Heart right ventricle (tissue), 16 donors: ENCODE measurements around the gene FUNDC2. TPM values are rescaled to one million over a fixed set of nuclear protein-coding genes. Genes with fewer than 3 reads are reported as not detected.

Experiments
- ATAC-seq, 8 donors: fragments of 200-7000 bp; cut with Tn5 transposase; one replicate each; pipeline ENCODE4 v1.9.1; 2020; ENCODE audit warnings: mild to moderate bottlenecking in 8 of 8, moderate library complexity in 8 of 8, moderate number of reproducible peaks in 1 of 8
- DNase-seq, 2 donors: peaks; one replicate each; pipeline ENCODE4 v3.0.0-alpha.2; 2020
- H3K27ac ChIP-seq, 10 donors: fragments of 200-600 bp; sonication (generic) in 2 of 10; one replicate each; pipeline versions ENCODE4 v1.5.0 to v1.8.0; 2020 to 2022; ENCODE audit warnings: mild to moderate bottlenecking in 3 of 10
- H3K27me3 ChIP-seq, 7 donors: fragments of 200-600 bp; one replicate each; pipeline ENCODE4 v1.8.0; 2021 to 2022; ENCODE audit warnings: mild to moderate bottlenecking in 2 of 7
- H3K36me3 ChIP-seq, 9 donors: fragments of 200-600 bp; sonication (generic) in 1 of 9; one replicate each; pipeline versions ENCODE4 v1.5.0 to v1.8.0; 2020 to 2022; ENCODE audit warnings: mild to moderate bottlenecking in 2 of 9
- H3K4me1 ChIP-seq, 9 donors: fragments of 200-600 bp; sonication (generic) in 1 of 9; one replicate each; pipeline versions ENCODE4 v1.5.0 to v1.8.0; 2020 to 2022; ENCODE audit warnings: mild to moderate bottlenecking in 4 of 9
- H3K4me3 ChIP-seq, 10 donors: fragments of 200-600 bp; sonication (generic) in 2 of 10; one replicate each; pipeline versions ENCODE4 v1.5.0 to v1.8.0; 2020 to 2022; ENCODE audit warnings: mild to moderate bottlenecking in 7 of 10, moderate library complexity in 2 of 10
- H3K9me3 ChIP-seq, 11 donors: fragments of 200-600 bp in 10 of 11; sonication (generic) in 2 of 11; one replicate each; pipeline versions ENCODE4 v1.5.0 to v1.8.0; 2013 to 2022; ENCODE audit warnings: mild to moderate bottlenecking in 2 of 11, control low read depth in 1 of 11, moderate library complexity in 1 of 11
- WGBS, 2 donors: extraction: QIAGEN DNeasy Blood & Tissue Kit; methylation state at CpG; one replicate each; pipeline ENCODE4 v1.1.7; 2013; ENCODE audit warnings: inconsistent platforms in 1 of 2; 5-methylcytosine and 5-hydroxymethylcytosine counted together
- intact Hi-C, 10 donors: fragments of 100-400 bp; cut with DNase I; formaldehyde crosslinking; loops; one replicate each; pipeline versions ENCODE4 v1.11.1 to v1.14.2; 2022
- polyA plus RNA-seq, 2 donors: library from polyadenylated mRNA; stranded (reverse); fragments of 200-250 nt; gene quantifications; one replicate each; pipeline ENCODE4 v1.2.3, GENCODE V29; 2013
- total RNA-seq, 10 donors: library from RNA; stranded (reverse); fragmentation: NEBNext Ultra II Directional in 3 of 10; extraction: Animal tissue kit (Norgen Biotek cat#: 25700) in 3 of 10; gene quantifications; one replicate each; pipeline versions ENCODE4 v1.2.1 to v1.2.4, GENCODE V29; 2021 to 2023
- TF ChIP-seq, protein P1 (sequence below), 9 donors: fragments of 200-600 bp; sonication (generic) in 2 of 9; IDR thresholded peaks; one replicate each; pipeline versions ENCODE4 v1.5.0 to v1.8.0; 2021 to 2022; ENCODE audit warnings: antibody characterized with exemption in 9 of 9, mild to moderate bottlenecking in 5 of 9, moderate library complexity in 1 of 9
- donor health status: Arrhythmogenic right ventricular cardiomyopathy.
- donor health status: ischemic (EF 13 %, LVEDD 7.1; RV severe dilation, severe dysfunction).
- donor health status: healthy with polysubstance abuse.
- donor health status: DM: no; HTN: yes; CAD: no.
- donor health status: DM: no; HTN: no; CAD: no.
- donor health status: ischemic (EF 25% LVEDD 6.9; RV normal size, moderate dysfunction).
- donor health status: ischemic (EF 25% LVEDD 5.7; RV mildly dilated, moderate dysfunction).
- donor health status: healthy.
- donor health status: DM: yes; HTN: yes; CAD: no.
- donor health status: Ischemic cardiomyopathy.
- donor health status: ischemic (EF 35%, LVEDD 5.7; RV mildly dilated, moderate dysfunction).
- donor health status: nonischemic (EF 11% LVEDD 7.7; RV severe dilation, severe dysfunction).
- donor health status: DM: yes; HTN: yes; CAD: no.
- donor health status: PGD.
- donor health status: ischemic (EF 29% LVEDD 5.4; RV normal size, mild dysfunction).
- donor health status: nonischemic (EF 23%, LVEDD 6.1; RV moderate dilation, normal function).

FUNDC2 gene
- total and polyA plus RNA-seq, 12 donors: 234 to 530 (median 312) TPM

DNA sequence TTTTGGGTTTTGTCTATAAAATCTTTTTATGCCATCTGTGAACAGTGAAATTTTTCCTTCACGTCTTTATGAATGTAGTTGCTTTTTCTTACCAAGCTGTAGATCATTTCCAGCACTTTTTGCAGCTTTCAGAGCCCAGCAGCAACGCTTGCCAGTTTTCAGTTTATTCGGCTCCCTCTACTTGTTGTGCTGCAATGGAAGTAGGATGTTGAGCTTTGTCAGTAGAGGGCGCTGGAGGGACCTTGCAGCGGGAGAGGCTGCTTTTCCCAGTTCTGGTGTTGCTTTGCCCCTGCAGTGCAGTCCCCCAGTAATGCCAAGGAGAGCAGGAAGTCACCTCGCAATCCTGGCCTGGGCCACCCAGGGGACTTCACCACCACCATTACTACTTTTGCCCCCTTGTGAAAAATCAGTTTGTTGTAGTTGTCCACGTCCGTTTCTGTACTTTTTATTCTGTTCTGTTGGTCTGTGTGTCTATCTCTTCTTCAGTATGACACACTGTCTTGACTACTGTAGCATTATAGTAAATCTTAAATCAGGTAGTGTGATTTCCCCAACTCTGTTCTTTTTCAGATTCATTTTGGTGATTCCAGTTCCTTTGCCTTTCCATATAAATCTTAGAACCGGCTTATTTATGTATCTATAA is 22.5 kb downstream of the FUNDC2 start:
- Histone ChIP-seq H3K9me3 (no peaks in the 10 kb centered on the region), H3K4me1 (peaks cover 0 to 30% (median 5%) of the 10 kb centered on the region in 9 donors), H3K4me3 (no peak overlapping the region), H3K27ac (peak overlapping the region in 1 of 10 donors; percentile 31), H3K36me3 (peaks cover 0 to 52% (median 0%) of the 10 kb centered on the region in 9 donors), H3K27me3 (peaks cover 0 to 4% (median 0%) of the 10 kb centered on the region in 7 donors)
- DNase-seq (peak in 1 of 2 donors; percentile 46), ATAC-seq (peak; percentile 25 to 69 (median 60))
- TF ChIP-seq, protein P1, sequence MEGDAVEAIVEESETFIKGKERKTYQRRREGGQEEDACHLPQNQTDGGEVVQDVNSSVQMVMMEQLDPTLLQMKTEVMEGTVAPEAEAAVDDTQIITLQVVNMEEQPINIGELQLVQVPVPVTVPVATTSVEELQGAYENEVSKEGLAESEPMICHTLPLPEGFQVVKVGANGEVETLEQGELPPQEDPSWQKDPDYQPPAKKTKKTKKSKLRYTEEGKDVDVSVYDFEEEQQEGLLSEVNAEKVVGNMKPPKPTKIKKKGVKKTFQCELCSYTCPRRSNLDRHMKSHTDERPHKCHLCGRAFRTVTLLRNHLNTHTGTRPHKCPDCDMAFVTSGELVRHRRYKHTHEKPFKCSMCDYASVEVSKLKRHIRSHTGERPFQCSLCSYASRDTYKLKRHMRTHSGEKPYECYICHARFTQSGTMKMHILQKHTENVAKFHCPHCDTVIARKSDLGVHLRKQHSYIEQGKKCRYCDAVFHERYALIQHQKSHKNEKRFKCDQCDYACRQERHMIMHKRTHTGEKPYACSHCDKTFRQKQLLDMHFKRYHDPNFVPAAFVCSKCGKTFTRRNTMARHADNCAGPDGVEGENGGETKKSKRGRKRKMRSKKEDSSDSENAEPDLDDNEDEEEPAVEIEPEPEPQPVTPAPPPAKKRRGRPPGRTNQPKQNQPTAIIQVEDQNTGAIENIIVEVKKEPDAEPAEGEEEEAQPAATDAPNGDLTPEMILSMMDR (IDR thresholded peaks at IDR 0.05): peak; percentile 34 to 72 (median 60)
- 43% methylated on average over 9 of the region's 9 CpGs for WGBS, 2 donors
- intact Hi-C loops: loop anchor here in 1 of 10 donors (2.0 kb wide), 1 partner anchor 20 kb away; no protein-coding TSS in a partner anchor

DNA sequence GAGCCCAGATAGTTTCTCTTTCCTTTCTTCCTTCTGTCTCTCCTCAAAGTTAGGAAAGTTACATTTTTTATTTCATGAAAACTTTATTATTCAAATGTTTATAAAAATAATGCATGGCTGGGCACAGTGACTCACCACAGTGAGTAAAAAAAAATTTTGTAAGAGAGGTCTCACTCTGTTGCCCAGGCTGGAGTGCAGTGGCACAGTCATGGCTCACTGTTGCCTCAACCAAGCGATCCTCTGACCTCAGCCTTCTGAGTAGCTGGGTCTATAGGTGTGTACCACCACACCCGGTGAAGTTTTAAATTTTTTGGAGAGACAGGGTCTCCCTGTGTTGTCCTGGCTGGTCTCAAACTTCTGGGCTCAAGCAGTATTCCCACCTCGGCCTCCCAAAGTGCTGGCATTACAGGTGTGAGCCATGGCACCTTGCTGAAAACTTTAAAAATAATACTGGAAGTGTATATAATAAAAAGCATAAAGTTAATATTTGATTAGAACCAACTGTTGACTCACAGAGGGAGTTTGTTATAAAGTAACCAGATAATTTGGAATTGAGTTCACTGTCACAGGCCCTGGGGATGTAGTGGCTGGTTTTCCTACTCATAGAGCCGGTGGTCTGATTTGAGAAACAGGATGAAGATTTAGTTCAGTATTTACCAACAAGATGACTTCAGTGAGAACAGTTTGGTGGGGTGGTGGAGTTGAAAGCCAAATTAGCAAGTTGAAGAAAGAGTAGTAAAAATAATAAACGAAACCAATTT is 26.3 kb downstream of the FUNDC2 start:
- no peak for DNase-seq
- Histone ChIP-seq H3K27me3 (peaks cover 0 to 3% (median 0%) of the 10 kb centered on the region in 7 donors), H3K4me3 (no peak overlapping the region), H3K4me1 (peaks cover 0 to 28% (median 8%) of the 10 kb centered on the region in 9 donors), H3K9me3 (no peaks in the 10 kb centered on the region), H3K27ac (no peak overlapping the region), H3K36me3 (peaks cover 0 to 65% (median 0%) of the 10 kb centered on the region in 9 donors)
- TF ChIP-seq, protein P1 (IDR thresholded peaks at IDR 0.05): no peak
- intact Hi-C loops: loop anchor here in 6 of 10 donors (5.0 to 10.0 kb wide), 5 partner anchors 58 to 158 kb away; no protein-coding TSS in a partner anchor
- 93 to 95% methylated on average over 5 of the region's 5 CpGs for WGBS, 2 donors
- ATAC-seq: no peak

- Histone ChIP-seq H3K9me3 (no peaks in the 10 kb centered on the region), H3K36me3 (peaks cover 0 to 65% (median 0%) of the 10 kb centered on the region in 9 donors), H3K27me3 (no peaks in the 10 kb centered on the region), H3K4me3 (no peak overlapping the region), H3K27ac (no peak overlapping the region), H3K4me1 (peaks cover 0 to 21% (median 7%) of the 10 kb centered on the region in 9 donors)
- TF ChIP-seq, protein P1 (IDR thresholded peaks at IDR 0.05): no peak
- intact Hi-C loops: loop anchor here in 6 of 10 donors (5.0 to 10.0 kb wide), 5 partner anchors 59 to 159 kb away; no protein-coding TSS in a partner anchor
- ATAC-seq (no peak), DNase-seq (no peak)
- WGBS, 2 donors: 90 to 93% methylated on average over 3 of the region's 3 CpGs
These were observed 27.0 kb downstream of the FUNDC2 start for GRCh38 chrX:155053656-155054055.

- Histone ChIP-seq H3K36me3 (peaks cover 0 to 65% (median 0%) of the 10 kb centered on the region in 9 donors), H3K4me3 (no peak overlapping the region), H3K27ac (no peak overlapping the region), H3K9me3 (no peaks in the 10 kb centered on the region), H3K27me3 (no peaks in the 10 kb centered on the region), H3K4me1 (peaks cover 0 to 15% (median 6%) of the 10 kb centered on the region in 9 donors)
- DNase-seq: no peak
- ATAC-seq: no peak
- TF ChIP-seq, protein P1 (IDR thresholded peaks at IDR 0.05): no peak
- 81 to 92% methylated on average over 4 of the region's 4 CpGs for WGBS, 2 donors
- intact Hi-C loops: loop anchor here in 6 of 10 donors (5.0 to 10.0 kb wide), 5 partner anchors 59 to 159 kb away; no protein-coding TSS in a partner anchor
These were observed 27.6 kb downstream of the FUNDC2 start for GRCh38 chrX:155054255-155054654.
